SK-N-SH treated with all-trans-retinoic acid at 6 μM for 48 hours (cell line): ENCODE data around the gene DENND1A.

Experiments
- ATAC-seq: fragments of 200-7000 bp; cut with Tn5 transposase; 3 replicates; pipeline ENCODE4 v1.9.1; 2020; ENCODE audit warnings: mild to moderate bottlenecking, moderate library complexity
- ARNTL ChIP-seq: fragments of 450-650 bp; formaldehyde crosslinking; IDR thresholded peaks from 2 replicates; pipeline ENCODE4 v1.5.0; 2020; ENCODE audit warnings: low read depth, mild to moderate bottlenecking, moderate library complexity, borderline replicate concordance
- BACH2 ChIP-seq: fragments of 250-450 bp; sonication (Bioruptor Pico); IDR thresholded peaks from 2 replicates; pipeline ENCODE4 v1.9.0; 2021; ENCODE audit warnings: mild to moderate bottlenecking, borderline replicate concordance
- CSDC2 ChIP-seq: fragments of 250-450 bp; sonication (Bioruptor Pico); IDR thresholded peaks from 2 replicates; pipeline ENCODE4 v1.5.0; 2020; ENCODE audit warnings: mild to moderate bottlenecking, moderate library complexity
- ESRRG ChIP-seq: fragments of 250-450 bp; sonication (Bioruptor Pico); IDR thresholded peaks from 2 replicates; pipeline ENCODE4 v1.6.1; 2021; ENCODE audit warnings: mild to moderate bottlenecking
- ISL1 ChIP-seq: fragments of 250-450 bp; sonication (Bioruptor Pico); IDR thresholded peaks from 2 replicates; pipeline ENCODE4 v2.1.2; 2022; ENCODE audit warnings: mild to moderate bottlenecking, moderate library complexity
- OSR1 ChIP-seq: fragments of 250-450 bp; sonication (Bioruptor Pico); IDR thresholded peaks from 2 replicates; pipeline ENCODE4 v1.8.0; 2022; ENCODE audit warnings: moderate library complexity, mild to moderate bottlenecking, inconsistent platforms
- PPARA ChIP-seq: fragments of 250-450 bp; sonication (Bioruptor Pico); IDR thresholded peaks from 2 replicates; pipeline ENCODE4 v1.5.0; 2020; ENCODE audit warnings: mild to moderate bottlenecking, borderline replicate concordance
- RARB ChIP-seq: fragments of 250-450 bp; sonication (Bioruptor Pico); IDR thresholded peaks from 2 replicates; pipeline ENCODE4 v1.8.0; 2021; ENCODE audit warnings: mild to moderate bottlenecking, moderate library complexity
- SNAI2 ChIP-seq: fragments of 250-450 bp; sonication (Bioruptor Pico); IDR thresholded peaks from 2 replicates; pipeline ENCODE4 v1.5.0; 2020; ENCODE audit warnings: mild to moderate bottlenecking, moderate library complexity
- TCF4 ChIP-seq: fragments of 250-450 bp; sonication (Bioruptor Pico); IDR thresholded peaks from 2 replicates; pipeline ENCODE4 v1.8.0; 2021; ENCODE audit warnings: mild to moderate bottlenecking, moderate library complexity, borderline replicate concordance
- TOX ChIP-seq: fragments of 250-450 bp; sonication (Bioruptor Pico); IDR thresholded peaks from 2 replicates; pipeline ENCODE4 v1.8.0; 2021; ENCODE audit warnings: mild to moderate bottlenecking, moderate library complexity, borderline replicate concordance
- ZC3H10 ChIP-seq: fragments of 250-450 bp; sonication (Bioruptor Pico); IDR thresholded peaks from 2 replicates; pipeline ENCODE4 v1.5.1; 2021; ENCODE audit warnings: mild to moderate bottlenecking, moderate library complexity
- ZFP3 ChIP-seq: fragments of 250-450 bp; sonication (Bioruptor Pico); IDR thresholded peaks from 2 replicates; pipeline ENCODE4 v1.5.0; 2020; ENCODE audit warnings: mild to moderate bottlenecking, moderate library complexity
- ZFP30 ChIP-seq: fragments of 450-650 bp; formaldehyde crosslinking; IDR thresholded peaks from 2 replicates; pipeline ENCODE4 v1.5.0; 2022; ENCODE audit warnings: mild to moderate bottlenecking, moderate library complexity
- ZNF565 ChIP-seq: fragments of 450-650 bp; formaldehyde crosslinking; conservative IDR thresholded peaks from 2 replicates; pipeline ENCODE4 v1.5.0; 2020; ENCODE audit warnings: low read depth, mild to moderate bottlenecking, moderate library complexity
- ZNF70 ChIP-seq: fragments of 450-650 bp; formaldehyde crosslinking; IDR thresholded peaks from 2 replicates; pipeline ENCODE4 v1.5.0; 2020; ENCODE audit warnings: mild to moderate bottlenecking, moderate library complexity
- ZNF8 ChIP-seq: fragments of 450-650 bp; formaldehyde crosslinking; IDR thresholded peaks from 2 replicates; pipeline ENCODE4 v1.5.0; 2020; ENCODE audit warnings: mild to moderate bottlenecking, moderate library complexity
- TF ChIP-seq, protein P1 (sequence below): fragments of 250-450 bp; sonication (Bioruptor Pico); IDR thresholded peaks from 2 replicates; pipeline ENCODE4 v1.5.1; 2020; ENCODE audit warnings: low read depth, mild to moderate bottlenecking, moderate library complexity
- TF ChIP-seq, protein P2 (sequence below): fragments of 250-450 bp; sonication (Bioruptor Pico); IDR thresholded peaks from 2 replicates; pipeline ENCODE4 v1.8.0; 2020; ENCODE audit warnings: mild to moderate bottlenecking, moderate library complexity, borderline replicate concordance
- TF ChIP-seq, protein P3 (sequence below): fragments of 250-450 bp; sonication (Bioruptor Pico); IDR thresholded peaks from 2 replicates; pipeline ENCODE4 v1.5.1; 2021; ENCODE audit warnings: mild to moderate bottlenecking, moderate library complexity

Gene DENND1A

GRCh38 chr9:123960366-123960765, 30.4 kb upstream of the DENND1A start:
- TF ChIP-seq, protein P1, sequence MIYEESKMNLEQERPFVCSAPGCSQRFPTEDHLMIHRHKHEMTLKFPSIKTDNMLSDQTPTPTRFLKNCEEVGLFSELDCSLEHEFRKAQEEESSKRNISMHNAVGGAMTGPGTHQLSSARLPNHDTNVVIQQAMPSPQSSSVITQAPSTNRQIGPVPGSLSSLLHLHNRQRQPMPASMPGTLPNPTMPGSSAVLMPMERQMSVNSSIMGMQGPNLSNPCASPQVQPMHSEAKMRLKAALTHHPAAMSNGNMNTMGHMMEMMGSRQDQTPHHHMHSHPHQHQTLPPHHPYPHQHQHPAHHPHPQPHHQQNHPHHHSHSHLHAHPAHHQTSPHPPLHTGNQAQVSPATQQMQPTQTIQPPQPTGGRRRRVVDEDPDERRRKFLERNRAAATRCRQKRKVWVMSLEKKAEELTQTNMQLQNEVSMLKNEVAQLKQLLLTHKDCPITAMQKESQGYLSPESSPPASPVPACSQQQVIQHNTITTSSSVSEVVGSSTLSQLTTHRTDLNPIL (CRISPR knock-in tag) = no peak
- TF ChIP-seq ISL1 (CRISPR knock-in tag) = no peak
- TF ChIP-seq ZNF8 (CRISPR knock-in tag) = no peak
- no peak for TF ChIP-seq TCF4 (CRISPR knock-in tag)
- no peak for TF ChIP-seq OSR1
- no peak for TF ChIP-seq ZC3H10 (CRISPR knock-in tag)
- TF ChIP-seq ZFP30 (CRISPR knock-in tag) = no peak
- TF ChIP-seq TOX (CRISPR knock-in tag) = no peak
- no peak for TF ChIP-seq ARNTL (CRISPR knock-in tag)
- TF ChIP-seq SNAI2 (CRISPR knock-in tag) = no peak
- no peak for ATAC-seq

- no peak for ATAC-seq
These were observed 29.9 kb upstream of the DENND1A start for GRCh38 chr9:123959787-123960186.

DNA sequence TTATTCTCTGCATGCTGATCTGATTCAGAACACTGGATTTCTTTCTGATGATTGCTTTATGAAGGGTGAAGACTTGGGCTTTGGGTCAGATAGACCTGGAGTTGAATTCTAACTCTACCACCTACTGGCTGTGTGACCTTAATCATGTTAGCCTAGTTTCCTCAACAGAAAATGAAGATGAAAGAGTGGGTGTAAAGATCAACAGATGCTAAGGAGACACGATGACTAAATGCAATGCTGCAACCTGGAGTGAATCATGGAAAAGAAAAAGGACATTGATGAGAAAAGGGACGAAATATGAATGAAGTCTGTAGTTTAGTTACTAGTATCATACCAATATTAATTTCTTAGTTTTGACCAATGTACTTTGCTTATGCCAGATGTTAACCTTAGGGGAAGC, 27.8 kb upstream of the DENND1A start:
- TF ChIP-seq, protein P2, sequence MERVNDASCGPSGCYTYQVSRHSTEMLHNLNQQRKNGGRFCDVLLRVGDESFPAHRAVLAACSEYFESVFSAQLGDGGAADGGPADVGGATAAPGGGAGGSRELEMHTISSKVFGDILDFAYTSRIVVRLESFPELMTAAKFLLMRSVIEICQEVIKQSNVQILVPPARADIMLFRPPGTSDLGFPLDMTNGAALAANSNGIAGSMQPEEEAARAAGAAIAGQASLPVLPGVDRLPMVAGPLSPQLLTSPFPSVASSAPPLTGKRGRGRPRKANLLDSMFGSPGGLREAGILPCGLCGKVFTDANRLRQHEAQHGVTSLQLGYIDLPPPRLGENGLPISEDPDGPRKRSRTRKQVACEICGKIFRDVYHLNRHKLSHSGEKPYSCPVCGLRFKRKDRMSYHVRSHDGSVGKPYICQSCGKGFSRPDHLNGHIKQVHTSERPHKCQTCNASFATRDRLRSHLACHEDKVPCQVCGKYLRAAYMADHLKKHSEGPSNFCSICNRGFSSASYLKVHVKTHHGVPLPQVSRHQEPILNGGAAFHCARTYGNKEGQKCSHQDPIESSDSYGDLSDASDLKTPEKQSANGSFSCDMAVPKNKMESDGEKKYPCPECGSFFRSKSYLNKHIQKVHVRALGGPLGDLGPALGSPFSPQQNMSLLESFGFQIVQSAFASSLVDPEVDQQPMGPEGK (CRISPR knock-in tag) = no peak
- TF ChIP-seq PPARA (CRISPR knock-in tag) (no peak), CSDC2 (CRISPR knock-in tag) (no peak), ZFP3 (no peak), BACH2 (CRISPR knock-in tag) (no peak)
- TF ChIP-seq, protein P3, sequence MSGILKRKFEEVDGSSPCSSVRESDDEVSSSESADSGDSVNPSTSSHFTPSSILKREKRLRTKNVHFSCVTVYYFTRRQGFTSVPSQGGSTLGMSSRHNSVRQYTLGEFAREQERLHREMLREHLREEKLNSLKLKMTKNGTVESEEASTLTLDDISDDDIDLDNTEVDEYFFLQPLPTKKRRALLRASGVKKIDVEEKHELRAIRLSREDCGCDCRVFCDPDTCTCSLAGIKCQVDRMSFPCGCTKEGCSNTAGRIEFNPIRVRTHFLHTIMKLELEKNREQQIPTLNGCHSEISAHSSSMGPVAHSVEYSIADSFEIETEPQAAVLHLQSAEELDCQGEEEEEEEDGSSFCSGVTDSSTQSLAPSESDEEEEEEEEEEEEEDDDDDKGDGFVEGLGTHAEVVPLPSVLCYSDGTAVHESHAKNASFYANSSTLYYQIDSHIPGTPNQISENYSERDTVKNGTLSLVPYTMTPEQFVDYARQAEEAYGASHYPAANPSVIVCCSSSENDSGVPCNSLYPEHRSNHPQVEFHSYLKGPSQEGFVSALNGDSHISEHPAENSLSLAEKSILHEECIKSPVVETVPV = no peak
- ATAC-seq = no peak

More at GRCh38 chr9:123959787-123960186, 29.9 kb upstream of the DENND1A start:
- TF ChIP-seq, protein P3 = no peak
- no peak for TF ChIP-seq ESRRG (CRISPR knock-in tag)
- no peak for TF ChIP-seq TOX (CRISPR knock-in tag)
- TF ChIP-seq ZNF70 (CRISPR knock-in tag) = no peak
- TF ChIP-seq ZFP3 = no peak

GRCh38 chr9:123957168-123957721, 27.3 kb upstream of the DENND1A start:
- TF ChIP-seq OSR1 (no peak), ESRRG (CRISPR knock-in tag) (no peak), ARNTL (CRISPR knock-in tag) (no peak), CSDC2 (CRISPR knock-in tag) (no peak), ZNF70 (CRISPR knock-in tag) (no peak)
- TF ChIP-seq, protein P3 = no peak
- ATAC-seq = no peak

- ATAC-seq = no peak
- no peak for TF ChIP-seq OSR1
- TF ChIP-seq ZNF565 (CRISPR knock-in tag) = no peak
- no peak for TF ChIP-seq ARNTL (CRISPR knock-in tag)
- TF ChIP-seq, protein P1 (CRISPR knock-in tag) = no peak
- TF ChIP-seq ZNF70 (CRISPR knock-in tag) = no peak
- TF ChIP-seq ISL1 (CRISPR knock-in tag) = no peak
- TF ChIP-seq ZFP3 = no peak
- no peak for TF ChIP-seq CSDC2 (CRISPR knock-in tag)
- no peak for TF ChIP-seq BACH2 (CRISPR knock-in tag)
- TF ChIP-seq RARB (CRISPR knock-in tag) = no peak
- TF ChIP-seq, protein P3 = no peak
- TF ChIP-seq, protein P2 (CRISPR knock-in tag) = no peak
- TF ChIP-seq ZNF8 (CRISPR knock-in tag) = no peak
These were observed 25.7 kb upstream of the DENND1A start for GRCh38 chr9:123955637-123956036.
